HEK293T (cell line): ENCODE results near the gene PAPPA2.

Experiments
- ARNT ChIP-seq: fragments of 450-650 bp; IDR thresholded peaks from 2 replicates; pipeline ENCODE4 v1.6.1; 2017; ENCODE audit warnings: mild to moderate bottlenecking
- BHLHE40 ChIP-seq: fragments of 450-650 bp; IDR thresholded peaks from 2 replicates; pipeline ENCODE4 v1.6.1; 2016; ENCODE audit warnings: mild to moderate bottlenecking, moderate library complexity, borderline replicate concordance
- CTBP1 ChIP-seq: fragments of 450-650 bp; IDR thresholded peaks from 2 replicates; pipeline ENCODE4 v1.6.1; 2016; ENCODE audit warnings: borderline replicate concordance
- ELF4 ChIP-seq: fragments of 450-650 bp; IDR thresholded peaks from 2 replicates; pipeline ENCODE4 v1.6.1; 2017; ENCODE audit warnings: antibody characterized with exemption
- FOXA1 ChIP-seq: fragments of 450-650 bp; IDR thresholded peaks from 2 replicates; pipeline ENCODE4 v1.6.1; 2016; ENCODE audit warnings: mild to moderate bottlenecking
- FOXK2 ChIP-seq: fragments of 450-650 bp; IDR thresholded peaks from 2 replicates; pipeline ENCODE4 v1.6.1; 2016; ENCODE audit warnings: mild to moderate bottlenecking
- FOXM1 ChIP-seq: fragments of 450-650 bp; IDR thresholded peaks from 2 replicates; pipeline ENCODE4 v1.6.1; 2017; ENCODE audit warnings: mild to moderate bottlenecking, borderline replicate concordance
- HDGF ChIP-seq: fragments of 450-650 bp; IDR thresholded peaks from 2 replicates; pipeline ENCODE4 v1.6.1; 2017; ENCODE audit warnings: antibody characterized with exemption, borderline replicate concordance
- L3MBTL2 ChIP-seq: fragments of 450-650 bp; conservative IDR thresholded peaks from 2 replicates; pipeline ENCODE4 v1.6.1; 2016; ENCODE audit warnings: mild to moderate bottlenecking
- LEF1 ChIP-seq: fragments of 450-650 bp; IDR thresholded peaks from 2 replicates; pipeline ENCODE4 v1.6.1; 2017; ENCODE audit warnings: mild to moderate bottlenecking, borderline replicate concordance
- NFRKB ChIP-seq: fragments of 450-650 bp; IDR thresholded peaks from 2 replicates; pipeline ENCODE4 v1.6.1; 2016; ENCODE audit warnings: mild to moderate bottlenecking, moderate library complexity
- SP1 ChIP-seq: fragments of 450-650 bp; IDR thresholded peaks from 2 replicates; pipeline ENCODE4 v1.6.1; 2017
- SUZ12 ChIP-seq: fragments of 450-650 bp; IDR thresholded peaks from 2 replicates; pipeline ENCODE4 v1.6.1; 2016; ENCODE audit warnings: mild to moderate bottlenecking
- ZNF384 ChIP-seq: fragments of 450-650 bp; IDR thresholded peaks from 2 replicates; pipeline ENCODE4 v1.6.1; 2016

DNA sequence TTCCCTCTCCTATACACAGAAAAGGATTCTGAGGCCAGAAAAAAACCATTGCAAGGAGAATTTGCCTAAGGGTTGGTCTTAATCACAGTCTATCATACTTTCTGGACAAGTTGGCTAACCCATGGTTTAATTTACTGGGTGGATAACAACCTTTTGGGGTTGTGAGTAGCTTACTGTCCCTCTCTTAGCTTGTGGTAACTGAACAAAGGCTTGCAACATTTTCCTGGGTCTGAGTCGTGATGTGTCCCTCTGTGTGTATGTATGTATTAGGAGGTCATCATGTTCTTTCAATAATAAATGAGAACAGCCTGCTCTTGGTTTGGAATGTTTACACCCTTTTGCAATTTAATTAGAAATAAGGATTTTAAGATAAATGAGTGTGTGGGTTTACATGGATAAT lies 36.7 kb downstream of the PAPPA2 start:
- TF ChIP-seq FOXA1 = no peak
- no peak for TF ChIP-seq SUZ12
- no peak for TF ChIP-seq L3MBTL2
- no peak for TF ChIP-seq CTBP1
- no peak for TF ChIP-seq LEF1
- TF ChIP-seq FOXK2 = no peak
- no peak for TF ChIP-seq SP1
- TF ChIP-seq ARNT = no peak
- no peak for TF ChIP-seq NFRKB
- no peak for TF ChIP-seq BHLHE40
- TF ChIP-seq HDGF = no peak
- no peak for TF ChIP-seq FOXM1
- no peak for TF ChIP-seq ZNF384
- no peak for TF ChIP-seq ELF4
